HG02610 (cell line): ENCODE results near the gene CCDC97.
A peak's percentile ranks its signal among the peaks of the same experiment; 100 is the strongest.

ENCODE experiments used
- ATAC-seq: cut with Tn5 transposase; IDR thresholded peaks from one replicate; pipeline ENCODE4 v1.9.1; 2021; ENCODE audit warnings: mild to moderate bottlenecking, moderate library complexity; ENCODE audit not compliant: unreplicated experiment

Gene CCDC97

GRCh38 chr19:41318696-41319499 lies 8.9 kb downstream of the CCDC97 start:
- no peak for ATAC-seq

- no peak for ATAC-seq
Observed at GRCh38 chr19:41319500-41320184, 9.7 kb downstream of the CCDC97 start.

GRCh38 chr19:41320185-41320518 lies 10.2 kb downstream of the CCDC97 start:
- no peak for ATAC-seq

- no peak for ATAC-seq
Observed at GRCh38 chr19:41320568-41320967, 10.6 kb downstream of the CCDC97 start.

GRCh38 chr19:41321204-41321599 lies 11.2 kb downstream of the CCDC97 start:
- no peak for ATAC-seq

GRCh38 chr19:41321600-41322270 lies 11.8 kb downstream of the CCDC97 start:
- no peak for ATAC-seq

GRCh38 chr19:41322451-41322850 lies 12.5 kb downstream of the CCDC97 start:
- no peak for ATAC-seq

GRCh38 chr19:41323023-41323422 lies 13.1 kb downstream of the CCDC97 start:
- ATAC-seq: no peak

GRCh38 chr19:41323430-41324125 lies 13.6 kb downstream of the CCDC97 start:
- no peak for ATAC-seq

- ATAC-seq: no peak
Observed at GRCh38 chr19:41324231-41324702, 14.3 kb downstream of the CCDC97 start.

- no peak for ATAC-seq
Observed at GRCh38 chr19:41324921-41325639, 15.1 kb downstream of the CCDC97 start.

- ATAC-seq: no peak
Observed at GRCh38 chr19:41325640-41325946, 15.6 kb downstream of the CCDC97 start.

- peak; percentile 44 for ATAC-seq
Observed at GRCh38 chr19:41325947-41326706, 16.2 kb downstream of the CCDC97 start.

GRCh38 chr19:41327076-41327575 lies 17.2 kb downstream of the CCDC97 start:
- ATAC-seq: no peak

GRCh38 chr19:41327576-41328156 lies 17.7 kb downstream of the CCDC97 start:
- peak; percentile 23 for ATAC-seq

- no peak for ATAC-seq
Observed at GRCh38 chr19:41328157-41328841, 18.3 kb downstream of the CCDC97 start.

- no peak for ATAC-seq
Observed at GRCh38 chr19:41328842-41329225, 18.9 kb downstream of the CCDC97 start.

- ATAC-seq: no peak
Observed at GRCh38 chr19:41330481-41330880, 20.5 kb downstream of the CCDC97 start.
